ENCODE results near the gene RHCE. TPM values are rescaled to one million over a fixed set of nuclear protein-coding genes. Genes with fewer than 3 reads are reported as not detected.
"Not testable (repeated sequence)": the region's sequence is repeated elsewhere in the genome, so short reads cannot be mapped to it uniquely, and the experiment has no call there.

The RHCE gene
- total RNA-seq, 1 donor from 2014 or later = not detected

DNA sequence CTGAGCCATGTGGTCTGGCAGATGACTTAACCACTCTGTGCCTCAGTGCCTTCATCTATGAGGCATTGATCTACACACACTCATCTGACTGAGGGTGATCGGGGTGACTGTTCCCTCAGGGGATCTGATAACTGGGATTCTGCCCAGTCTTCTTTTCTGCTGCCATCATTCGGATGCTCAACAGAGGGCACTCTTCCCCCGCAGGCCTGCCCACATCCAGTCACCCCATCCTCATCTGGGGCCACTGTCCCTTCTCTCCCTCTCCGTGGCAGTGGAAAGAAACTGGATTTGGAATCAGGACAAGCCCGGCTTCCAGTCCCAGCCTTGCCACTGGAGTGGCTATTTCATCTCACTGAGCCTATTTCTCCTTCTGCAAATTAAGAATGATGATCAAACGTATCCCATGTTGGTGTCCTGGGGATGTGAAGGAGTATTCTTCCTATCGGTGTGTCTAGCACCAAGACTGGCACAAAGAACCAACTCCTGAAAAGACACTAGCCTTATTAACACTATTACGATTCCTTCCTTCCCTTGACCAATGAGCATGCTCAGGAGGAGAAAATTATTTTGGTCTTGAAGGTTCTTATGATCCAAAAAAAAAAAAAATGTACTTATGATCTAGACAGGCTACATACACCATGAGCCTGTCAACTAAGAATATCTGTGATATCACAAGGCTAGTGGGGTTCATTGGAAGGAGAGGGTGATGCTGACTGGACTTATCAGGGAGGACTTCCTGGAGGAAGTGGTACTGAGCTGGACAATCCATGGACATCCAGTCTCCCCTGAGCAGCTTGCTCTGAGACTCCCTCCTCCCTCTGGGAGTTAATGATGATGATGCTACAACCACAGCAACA lies 17.4 kb downstream of the RHCE start:
- TF ChIP-seq, protein P1, sequence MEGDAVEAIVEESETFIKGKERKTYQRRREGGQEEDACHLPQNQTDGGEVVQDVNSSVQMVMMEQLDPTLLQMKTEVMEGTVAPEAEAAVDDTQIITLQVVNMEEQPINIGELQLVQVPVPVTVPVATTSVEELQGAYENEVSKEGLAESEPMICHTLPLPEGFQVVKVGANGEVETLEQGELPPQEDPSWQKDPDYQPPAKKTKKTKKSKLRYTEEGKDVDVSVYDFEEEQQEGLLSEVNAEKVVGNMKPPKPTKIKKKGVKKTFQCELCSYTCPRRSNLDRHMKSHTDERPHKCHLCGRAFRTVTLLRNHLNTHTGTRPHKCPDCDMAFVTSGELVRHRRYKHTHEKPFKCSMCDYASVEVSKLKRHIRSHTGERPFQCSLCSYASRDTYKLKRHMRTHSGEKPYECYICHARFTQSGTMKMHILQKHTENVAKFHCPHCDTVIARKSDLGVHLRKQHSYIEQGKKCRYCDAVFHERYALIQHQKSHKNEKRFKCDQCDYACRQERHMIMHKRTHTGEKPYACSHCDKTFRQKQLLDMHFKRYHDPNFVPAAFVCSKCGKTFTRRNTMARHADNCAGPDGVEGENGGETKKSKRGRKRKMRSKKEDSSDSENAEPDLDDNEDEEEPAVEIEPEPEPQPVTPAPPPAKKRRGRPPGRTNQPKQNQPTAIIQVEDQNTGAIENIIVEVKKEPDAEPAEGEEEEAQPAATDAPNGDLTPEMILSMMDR (IDR thresholded peaks at IDR 0.05; ENCODE audit: unreplicated experiment) = peak; percentile 43
- peaks cover 27% of the 10 kb centered on the region for H3K27me3 Mint-ChIP-seq
- H3K27ac Mint-ChIP-seq; H3K4me1 Mint-ChIP-seq (ENCODE audit: low read depth); H3K4me3 Mint-ChIP-seq (ENCODE audit: low read depth); DNase-seq (ENCODE audit: low spot score, unreplicated experiment); H3K9me3 Mint-ChIP-seq (ENCODE audit: low read depth); H3K36me3 Mint-ChIP-seq (ENCODE audit: insufficient read depth): not testable (repeated sequence)

DNA sequence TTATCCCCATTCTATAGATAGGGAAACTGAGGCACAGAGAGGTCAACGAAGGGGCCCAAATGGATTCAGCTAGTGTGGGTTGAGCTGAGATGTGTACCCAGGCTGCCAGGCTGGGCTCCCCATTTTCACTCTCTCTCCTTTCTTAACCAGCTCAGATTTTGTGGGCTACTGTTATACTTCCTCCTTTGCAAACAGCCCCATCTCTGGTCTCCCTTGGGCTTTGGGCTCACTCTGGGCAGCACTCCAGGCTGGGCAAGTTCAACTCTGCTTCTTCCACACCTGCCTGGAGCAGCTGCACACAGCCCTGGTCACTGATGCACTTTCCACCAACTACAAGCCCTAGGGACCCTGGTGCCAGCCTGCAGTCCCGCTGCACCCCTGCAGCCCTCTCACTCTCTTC lies 22.5 kb downstream of the RHCE start:
- not testable (repeated sequence) for H3K27ac Mint-ChIP-seq; DNase-seq (ENCODE audit: low spot score, unreplicated experiment); H3K36me3 Mint-ChIP-seq (ENCODE audit: insufficient read depth); H3K9me3 Mint-ChIP-seq (ENCODE audit: low read depth); H3K4me3 Mint-ChIP-seq (ENCODE audit: low read depth); H3K4me1 Mint-ChIP-seq (ENCODE audit: low read depth)
- peaks cover 35% of the 10 kb centered on the region for H3K27me3 Mint-ChIP-seq

DNA sequence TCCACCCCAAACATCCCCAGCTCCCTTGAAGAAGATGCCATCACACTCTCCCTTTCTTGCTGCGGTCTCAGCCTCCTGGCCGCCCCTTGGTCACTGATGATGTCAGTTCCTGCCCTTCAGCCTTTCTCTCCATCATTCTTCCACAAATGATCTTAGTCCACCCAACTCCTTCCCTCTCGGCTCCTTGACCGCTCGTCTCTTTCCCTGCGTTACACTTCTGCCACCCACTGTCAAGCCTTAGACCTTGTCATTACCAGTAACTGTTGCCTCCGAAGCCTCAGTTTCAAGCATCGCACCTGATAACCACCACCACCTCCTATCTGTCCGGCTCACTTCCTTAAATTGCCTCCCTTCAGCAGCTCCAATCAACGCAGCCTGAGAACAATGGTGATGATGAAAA lies 23.1 kb downstream of the RHCE start:
- not testable (repeated sequence) for H3K4me3 Mint-ChIP-seq (ENCODE audit: low read depth); H3K36me3 Mint-ChIP-seq (ENCODE audit: insufficient read depth); H3K4me1 Mint-ChIP-seq (ENCODE audit: low read depth); H3K9me3 Mint-ChIP-seq (ENCODE audit: low read depth); DNase-seq (ENCODE audit: low spot score, unreplicated experiment); H3K27ac Mint-ChIP-seq
- peaks cover 32% of the 10 kb centered on the region for H3K27me3 Mint-ChIP-seq

GRCh38 chr1:25392841-25393240 lies 27.8 kb downstream of the RHCE start:
- Mint-ChIP-seq H3K27ac (no peak overlapping the region), H3K36me3 (ENCODE audit: insufficient read depth) (no peaks in the 10 kb centered on the region), H3K9me3 (ENCODE audit: low read depth) (no peaks in the 10 kb centered on the region), H3K4me1 (ENCODE audit: low read depth) (no peaks in the 10 kb centered on the region), H3K4me3 (ENCODE audit: low read depth) (no peak overlapping the region), H3K27me3 (peaks cover 16% of the 10 kb centered on the region)
- no peak for DNase-seq (ENCODE audit: low spot score, unreplicated experiment)
- TF ChIP-seq, protein P1 (IDR thresholded peaks at IDR 0.05; ENCODE audit: unreplicated experiment) = no peak

DNA sequence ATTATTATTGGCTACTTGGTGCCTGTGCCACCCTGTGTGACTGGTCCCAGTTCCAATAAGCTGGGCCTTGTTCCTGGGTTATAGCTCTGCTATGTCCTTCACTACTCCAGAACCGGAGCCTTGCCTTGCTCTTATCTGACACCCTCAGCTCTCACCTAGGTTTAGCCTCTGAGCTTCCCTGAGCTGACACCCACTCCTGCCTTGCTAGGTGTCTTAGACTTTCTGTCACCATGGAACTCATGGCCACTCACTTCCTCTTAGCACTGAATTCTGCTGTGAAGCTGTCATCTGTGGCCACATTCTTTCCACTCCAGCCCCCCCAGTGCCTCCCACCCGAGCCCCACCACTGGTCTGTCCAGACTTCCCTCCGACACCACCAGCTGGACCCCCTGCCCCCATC lies 30.9 kb downstream of the RHCE start:
- peak overlapping the region; percentile 45 for H3K27ac Mint-ChIP-seq
- DNase-seq (ENCODE audit: low spot score, unreplicated experiment); H3K4me1 Mint-ChIP-seq (ENCODE audit: low read depth); H3K9me3 Mint-ChIP-seq (ENCODE audit: low read depth); H3K27me3 Mint-ChIP-seq; H3K4me3 Mint-ChIP-seq (ENCODE audit: low read depth); H3K36me3 Mint-ChIP-seq (ENCODE audit: insufficient read depth): not testable (repeated sequence)

DNA sequence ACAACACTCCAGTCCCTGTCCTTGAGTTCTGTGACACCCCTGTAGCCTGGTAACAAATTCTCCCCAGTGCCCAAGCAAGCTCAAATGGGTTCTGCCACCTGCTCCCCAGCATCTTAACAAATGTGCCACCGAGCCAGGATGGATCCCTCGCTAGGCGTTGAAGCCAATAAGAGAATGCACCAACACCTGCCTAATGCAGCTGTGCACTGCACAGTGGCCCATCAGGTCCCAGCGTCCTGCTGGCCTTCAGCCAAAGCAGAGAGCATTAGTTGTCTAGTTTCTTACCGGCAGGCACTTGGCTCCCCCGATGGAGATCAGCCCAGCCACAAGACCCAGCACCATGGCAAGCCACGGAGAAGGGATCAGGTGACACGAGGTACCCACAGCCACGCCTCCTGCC lies 31.9 kb downstream of the RHCE start:
- DNase-seq (ENCODE audit: low spot score, unreplicated experiment); H3K9me3 Mint-ChIP-seq (ENCODE audit: low read depth); H3K27ac Mint-ChIP-seq; H3K36me3 Mint-ChIP-seq (ENCODE audit: insufficient read depth); H3K4me3 Mint-ChIP-seq (ENCODE audit: low read depth); H3K27me3 Mint-ChIP-seq; H3K4me1 Mint-ChIP-seq (ENCODE audit: low read depth): not testable (repeated sequence)

GRCh38 chr1:25387096-25387495 lies 33.5 kb downstream of the RHCE start:
- H3K4me1 Mint-ChIP-seq (ENCODE audit: low read depth); H3K36me3 Mint-ChIP-seq (ENCODE audit: insufficient read depth); H3K27me3 Mint-ChIP-seq; H3K4me3 Mint-ChIP-seq (ENCODE audit: low read depth); H3K27ac Mint-ChIP-seq; DNase-seq (ENCODE audit: low spot score, unreplicated experiment); H3K9me3 Mint-ChIP-seq (ENCODE audit: low read depth): not testable (repeated sequence)

GRCh38 chr1:25383875-25384274 lies 36.8 kb downstream of the RHCE start:
- not testable (repeated sequence) for H3K36me3 Mint-ChIP-seq (ENCODE audit: insufficient read depth); DNase-seq (ENCODE audit: low spot score, unreplicated experiment); H3K4me3 Mint-ChIP-seq (ENCODE audit: low read depth); H3K4me1 Mint-ChIP-seq (ENCODE audit: low read depth); H3K27me3 Mint-ChIP-seq; H3K9me3 Mint-ChIP-seq (ENCODE audit: low read depth); H3K27ac Mint-ChIP-seq

DNA sequence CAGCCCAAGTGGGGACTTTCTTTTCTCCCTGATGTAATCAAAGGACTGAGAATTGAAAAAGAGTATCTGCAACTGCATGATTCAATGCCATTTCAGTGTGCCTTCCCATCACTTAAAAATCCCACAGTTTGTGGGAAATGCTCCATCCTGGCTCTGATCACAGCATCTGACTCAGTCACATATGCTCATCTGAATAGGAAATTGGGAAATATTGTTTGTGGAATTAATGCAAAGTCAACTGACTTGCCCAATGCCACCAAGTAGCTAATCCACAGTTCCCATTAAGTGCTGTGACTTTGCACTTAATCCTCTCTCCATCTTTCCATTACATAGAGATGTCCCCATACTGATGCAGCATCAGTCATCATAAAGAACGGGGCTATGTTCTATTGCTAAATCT lies 37.5 kb downstream of the RHCE start:
- H3K36me3 Mint-ChIP-seq (ENCODE audit: insufficient read depth); DNase-seq (ENCODE audit: low spot score, unreplicated experiment); H3K27ac Mint-ChIP-seq; H3K4me1 Mint-ChIP-seq (ENCODE audit: low read depth); H3K27me3 Mint-ChIP-seq; H3K9me3 Mint-ChIP-seq (ENCODE audit: low read depth); H3K4me3 Mint-ChIP-seq (ENCODE audit: low read depth): not testable (repeated sequence)

GRCh38 chr1:25382543-25382942 lies 38.1 kb downstream of the RHCE start:
- not testable (repeated sequence) for H3K4me3 Mint-ChIP-seq (ENCODE audit: low read depth); H3K36me3 Mint-ChIP-seq (ENCODE audit: insufficient read depth); H3K4me1 Mint-ChIP-seq (ENCODE audit: low read depth); H3K9me3 Mint-ChIP-seq (ENCODE audit: low read depth); H3K27ac Mint-ChIP-seq; DNase-seq (ENCODE audit: low spot score, unreplicated experiment); H3K27me3 Mint-ChIP-seq

DNA sequence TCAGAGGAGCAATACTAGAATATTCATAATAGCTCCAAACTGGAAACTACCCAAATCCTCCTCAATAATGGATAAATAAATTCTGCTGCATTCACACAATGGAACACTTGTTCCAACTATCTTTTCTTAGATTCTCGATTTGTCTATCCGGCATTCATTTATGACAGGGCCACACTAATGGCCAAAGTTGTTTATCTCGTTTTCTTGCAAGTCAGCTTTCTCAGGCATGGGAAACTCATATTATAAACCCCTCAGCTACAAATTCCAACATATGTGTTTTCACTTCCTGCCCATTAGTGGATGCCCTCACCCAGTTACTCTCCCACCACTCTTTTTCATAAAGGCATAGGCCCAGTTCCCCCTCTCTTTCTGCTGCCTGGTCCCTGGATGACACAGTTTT lies 42.3 kb downstream of the RHCE start:
- not testable (repeated sequence) for H3K4me3 Mint-ChIP-seq (ENCODE audit: low read depth); H3K27ac Mint-ChIP-seq; DNase-seq (ENCODE audit: low spot score, unreplicated experiment); H3K4me1 Mint-ChIP-seq (ENCODE audit: low read depth); H3K27me3 Mint-ChIP-seq; H3K9me3 Mint-ChIP-seq (ENCODE audit: low read depth); H3K36me3 Mint-ChIP-seq (ENCODE audit: insufficient read depth)

GRCh38 chr1:25371757-25372156 lies 48.9 kb downstream of the RHCE start:
- not testable (repeated sequence) for H3K27me3 Mint-ChIP-seq; H3K27ac Mint-ChIP-seq; H3K4me3 Mint-ChIP-seq (ENCODE audit: low read depth); H3K36me3 Mint-ChIP-seq (ENCODE audit: insufficient read depth); DNase-seq (ENCODE audit: low spot score, unreplicated experiment); H3K4me1 Mint-ChIP-seq (ENCODE audit: low read depth); H3K9me3 Mint-ChIP-seq (ENCODE audit: low read depth)
